Epithelial cell of prostate (primary cell): ENCODE measurements around the gene NYAP2.

Source experiments
- DNase-seq: peaks from one replicate; pipeline ENCODE4 v3.0.0-alpha.2; 2011; ENCODE audit warnings: low read depth, low spot score
- H3K27ac ChIP-seq: fragments of 450-650 bp; 2 replicates; pipeline ENCODE4 v1.5.1; 2017; ENCODE audit warnings: mild to moderate bottlenecking

NYAP2 gene

DNA sequence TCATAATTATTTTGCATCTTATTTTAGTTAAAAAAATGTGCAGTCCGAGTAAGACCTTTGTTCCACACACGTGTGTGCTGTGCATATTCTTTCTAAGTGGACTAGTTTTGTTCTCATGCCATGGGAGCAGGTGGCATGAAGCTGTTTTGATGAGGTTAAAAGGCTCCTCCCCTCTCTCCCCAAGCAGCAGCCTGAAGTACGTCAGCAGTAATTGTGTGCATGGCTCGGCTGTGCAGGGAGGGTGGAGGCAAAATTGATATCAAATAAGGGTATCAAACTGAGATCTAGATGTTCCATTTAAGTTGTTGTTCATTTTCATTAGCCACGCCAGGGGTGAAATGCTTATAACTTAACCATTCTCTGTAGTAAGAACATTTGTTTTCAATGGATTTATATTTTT is at the start of gene NYAP2:
NYAP2 (plus strand) TSS at position 207 of the 400 bp plus-strand sequence. CDS start 9,171 bp downstream, outside the sequence.
- no peak for DNase-seq
- H3K27ac ChIP-seq = no peak within 1 kb of the TSS

- DNase-seq = no peak
Observed at GRCh38 chr2:225353579-225354085, 45.9 kb upstream of the NYAP2 start.

DNA sequence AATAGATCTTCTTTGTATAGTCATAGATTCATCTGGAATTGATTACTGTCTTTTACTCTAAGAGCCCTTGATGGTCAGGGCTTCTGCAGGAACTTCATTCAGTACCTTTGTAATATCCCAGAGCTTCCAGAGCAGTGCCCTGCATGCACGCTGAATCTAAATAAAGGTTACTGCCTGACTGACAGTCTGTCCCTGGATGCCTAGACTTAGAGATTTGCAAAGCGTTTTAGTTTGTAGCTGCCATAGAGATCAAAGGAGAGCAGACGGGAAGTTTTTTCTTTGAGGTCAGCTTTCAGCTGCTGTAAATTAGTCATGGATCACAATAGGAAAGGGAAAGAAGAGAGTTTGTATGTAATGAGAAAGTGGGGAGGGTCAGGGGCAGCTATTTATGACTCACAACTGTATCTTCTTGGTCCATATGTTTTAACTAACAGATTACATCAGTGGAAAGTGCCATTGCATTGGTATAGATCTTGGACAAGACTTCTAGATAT is 45.2 kb upstream of the NYAP2 start:
- DNase-seq = peak; percentile 6
- no peak overlapping the region for H3K27ac ChIP-seq

More at GRCh38 chr2:225353579-225354085, 45.9 kb upstream of the NYAP2 start:
- H3K27ac ChIP-seq = no peak overlapping the region

GRCh38 chr2:225355788-225356187 is 43.7 kb upstream of the NYAP2 start:
- DNase-seq = no peak
- H3K27ac ChIP-seq = no peak overlapping the region

GRCh38 chr2:225366731-225367130 is 32.8 kb upstream of the NYAP2 start:
- H3K27ac ChIP-seq = no peak overlapping the region
- DNase-seq = no peak

DNA sequence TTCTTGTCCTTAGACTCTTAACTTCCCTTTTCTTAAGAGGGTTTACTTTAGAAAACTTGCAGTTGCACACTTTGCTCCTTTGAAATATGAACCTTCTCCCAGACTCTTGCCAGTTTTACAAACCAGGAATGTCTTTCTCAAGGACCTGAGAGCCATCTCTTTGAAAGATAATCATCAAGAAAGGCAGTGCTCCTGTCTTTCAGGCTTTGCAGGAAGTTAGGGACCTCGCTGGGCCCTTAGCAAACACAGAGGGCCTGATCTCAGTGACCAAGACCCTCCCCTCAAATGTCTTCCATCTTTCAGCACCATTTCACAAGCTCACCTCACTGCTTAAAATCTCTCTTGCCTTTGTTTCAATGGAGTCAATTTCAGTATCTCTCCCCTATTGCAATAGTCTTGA is 32.0 kb upstream of the NYAP2 start:
- H3K27ac ChIP-seq = no peak overlapping the region
- DNase-seq = no peak

DNA sequence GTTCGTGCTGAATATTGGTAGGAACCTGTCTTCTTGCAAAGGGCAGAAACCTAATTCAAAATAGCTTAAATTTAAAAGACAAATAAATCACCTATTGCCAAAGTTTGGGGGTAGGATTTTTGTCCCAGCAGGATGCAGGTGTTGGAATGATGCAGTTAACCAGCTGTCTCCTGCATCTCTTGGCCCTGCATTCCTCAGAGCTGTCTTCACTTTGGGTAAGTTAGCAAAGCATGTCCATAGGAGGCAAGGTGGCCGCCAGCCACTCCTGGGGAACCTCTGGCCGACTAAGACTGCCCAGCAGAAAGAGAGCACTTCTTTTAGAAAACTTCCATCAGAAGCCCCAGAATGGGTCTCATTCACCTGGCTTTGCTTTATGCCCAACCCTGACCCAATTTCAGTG is 20.5 kb upstream of the NYAP2 start:
- H3K27ac ChIP-seq = no peak overlapping the region
- no peak for DNase-seq

GRCh38 chr2:225379856-225380255 is 19.7 kb upstream of the NYAP2 start:
- no peak for DNase-seq
- H3K27ac ChIP-seq = no peak overlapping the region

DNA sequence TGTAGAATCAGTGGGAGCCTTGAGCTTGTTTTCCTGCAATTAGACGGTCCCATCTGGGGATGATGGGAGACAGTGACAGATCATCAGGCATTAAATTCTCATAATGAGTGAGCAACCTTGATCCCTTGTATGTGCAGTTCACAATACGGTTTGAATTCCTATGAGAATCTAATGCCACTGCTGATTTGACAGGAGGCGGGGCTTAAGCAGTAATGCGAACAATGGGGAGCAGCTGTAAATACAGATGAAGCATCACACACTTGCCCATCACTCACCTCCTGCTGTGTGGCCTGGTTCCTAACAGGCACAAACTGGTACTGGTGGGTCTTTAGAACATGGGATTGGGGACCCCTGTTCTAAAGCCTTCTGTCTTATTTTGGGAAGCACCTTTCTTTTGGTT is 17.9 kb upstream of the NYAP2 start:
- DNase-seq = no peak
- H3K27ac ChIP-seq = no peak overlapping the region

DNA sequence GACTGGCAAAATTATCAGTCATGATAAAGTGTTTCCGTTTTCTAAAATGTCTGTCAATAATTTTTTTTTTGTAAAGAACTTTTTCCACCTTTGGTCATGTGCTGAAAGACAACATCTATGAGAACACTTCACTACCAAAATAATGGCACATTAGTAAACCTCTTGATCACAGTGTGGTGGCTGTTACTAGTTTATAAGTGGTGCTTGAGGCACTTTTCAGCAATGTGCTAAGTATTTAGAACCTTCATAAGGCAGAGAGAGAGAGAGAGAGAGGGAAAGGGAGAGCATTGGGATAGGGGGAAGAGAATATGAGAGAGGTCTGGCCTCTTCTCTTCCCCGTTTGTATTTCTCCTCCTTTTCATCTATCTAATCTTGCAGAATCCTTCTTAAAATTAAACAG is 1.1 kb upstream of the NYAP2 start:
- no peak for DNase-seq
- no peak overlapping the region for H3K27ac ChIP-seq

GRCh38 chr2:225400060-225400511 is 576 bp downstream of the NYAP2 start:
- no peak for DNase-seq
- no peak overlapping the region for H3K27ac ChIP-seq

DNA sequence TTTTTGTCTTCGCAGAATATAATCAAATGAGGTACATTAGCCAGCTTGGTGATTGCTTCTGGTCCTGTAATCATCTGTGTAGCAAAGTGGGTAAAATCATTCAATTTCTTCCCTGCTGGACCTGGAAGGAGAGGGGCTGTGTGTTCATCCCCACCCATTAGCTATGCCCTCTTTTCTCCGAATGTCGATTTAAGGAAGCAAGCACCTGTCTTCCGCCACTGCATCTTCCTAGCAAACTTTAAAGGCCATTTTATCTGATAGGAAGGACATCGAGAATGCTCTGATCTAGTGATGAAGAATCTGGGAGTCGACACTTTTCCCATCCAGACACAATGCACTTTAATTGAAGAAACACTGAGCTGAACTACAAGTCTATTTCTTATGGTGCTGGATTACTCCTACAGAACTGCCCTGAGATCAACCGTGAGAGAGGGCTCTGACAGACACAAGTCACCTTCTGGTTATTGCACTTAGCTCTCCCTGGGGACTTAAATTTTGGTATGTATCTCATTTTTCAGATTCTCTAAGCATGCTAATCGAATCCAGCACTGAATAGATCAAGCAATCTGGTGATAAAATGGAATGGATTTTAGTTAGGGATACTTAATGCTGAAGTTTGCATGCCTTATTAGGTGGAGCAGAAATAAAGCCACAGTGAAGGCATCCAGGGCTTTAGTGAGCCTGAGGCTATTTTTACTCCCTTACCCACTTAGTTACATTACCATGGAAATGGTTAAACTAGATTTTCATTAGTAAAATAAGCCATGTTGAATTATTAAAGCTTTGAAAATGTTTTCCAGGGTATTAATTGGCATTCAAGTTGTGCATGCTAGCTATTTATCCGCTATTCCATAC is 1.3 kb downstream of the NYAP2 start:
- no peak for DNase-seq
- no peak overlapping the region for H3K27ac ChIP-seq

- DNase-seq = no peak
- H3K27ac ChIP-seq = no peak overlapping the region
Observed at GRCh38 chr2:225402210-225402776, 2.8 kb downstream of the NYAP2 start.

GRCh38 chr2:225411452-225411851 is 11.9 kb downstream of the NYAP2 start:
- no peak overlapping the region for H3K27ac ChIP-seq
- DNase-seq = no peak

GRCh38 chr2:225413786-225414185 is 14.3 kb downstream of the NYAP2 start:
- no peak for DNase-seq
- H3K27ac ChIP-seq = no peak overlapping the region

GRCh38 chr2:225414902-225415301 is 15.4 kb downstream of the NYAP2 start:
- no peak for DNase-seq

DNA sequence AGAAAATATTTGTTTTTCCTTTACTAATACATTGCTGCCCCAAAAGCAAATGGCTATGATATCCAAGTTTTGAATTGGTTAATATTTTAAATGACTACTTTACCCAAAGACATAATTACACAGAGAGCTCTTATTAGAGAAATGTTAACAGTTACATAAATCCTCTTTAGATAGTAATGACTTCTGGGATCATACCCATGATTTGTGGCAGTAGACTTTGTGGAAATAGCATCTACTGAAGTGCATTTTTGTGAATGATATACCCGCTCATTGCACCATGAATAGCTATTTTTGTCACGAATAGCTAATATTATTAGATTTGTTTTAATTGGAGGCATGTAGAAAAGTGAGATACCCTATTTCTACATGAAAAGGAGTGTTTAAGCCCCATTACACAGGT is 15.8 kb downstream of the NYAP2 start:
- no peak overlapping the region for H3K27ac ChIP-seq
- DNase-seq = no peak

More at GRCh38 chr2:225414902-225415301, 15.4 kb downstream of the NYAP2 start:
- H3K27ac ChIP-seq = no peak overlapping the region

- no peak overlapping the region for H3K27ac ChIP-seq
- DNase-seq = no peak
Observed at GRCh38 chr2:225415792-225416191, 16.3 kb downstream of the NYAP2 start.

DNA sequence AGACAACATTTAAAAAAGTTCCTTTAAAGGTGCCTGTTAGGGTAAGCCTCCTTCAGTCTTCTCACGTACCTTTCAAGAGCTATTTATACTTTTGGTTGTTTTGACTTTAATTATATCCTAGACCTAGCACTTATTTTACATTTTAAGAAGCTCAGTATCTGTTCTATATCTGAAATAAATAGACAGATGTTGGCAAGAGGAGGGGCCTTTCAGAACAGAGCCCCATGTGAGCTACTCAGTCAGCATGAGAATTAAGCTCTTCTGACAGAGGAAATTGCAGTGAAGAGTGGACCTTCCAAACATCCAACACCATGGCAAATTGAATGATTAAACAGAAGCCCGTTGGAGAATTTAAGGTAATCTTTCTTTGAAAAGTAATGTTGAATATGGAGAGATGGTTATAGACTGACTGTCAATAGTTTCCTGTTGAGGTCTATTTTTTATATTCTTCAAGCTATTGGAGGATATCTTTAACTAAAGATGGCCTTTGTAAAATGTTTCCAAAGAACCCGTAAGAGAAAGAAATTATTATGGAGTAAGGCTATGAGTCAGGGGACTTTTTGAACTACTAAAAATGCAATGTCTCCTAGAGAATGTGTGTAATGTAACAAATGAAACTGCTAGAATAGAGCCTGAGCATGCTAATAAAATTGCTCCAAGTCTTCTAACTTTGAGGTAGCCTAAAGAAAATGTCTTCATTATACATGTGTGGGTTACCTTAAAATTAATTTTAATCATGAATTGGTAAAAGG is 17.3 kb downstream of the NYAP2 start:
- no peak overlapping the region for H3K27ac ChIP-seq
- DNase-seq = no peak

- H3K27ac ChIP-seq = no peak overlapping the region
- no peak for DNase-seq
Observed at GRCh38 chr2:225419033-225419432, 19.5 kb downstream of the NYAP2 start.

DNA sequence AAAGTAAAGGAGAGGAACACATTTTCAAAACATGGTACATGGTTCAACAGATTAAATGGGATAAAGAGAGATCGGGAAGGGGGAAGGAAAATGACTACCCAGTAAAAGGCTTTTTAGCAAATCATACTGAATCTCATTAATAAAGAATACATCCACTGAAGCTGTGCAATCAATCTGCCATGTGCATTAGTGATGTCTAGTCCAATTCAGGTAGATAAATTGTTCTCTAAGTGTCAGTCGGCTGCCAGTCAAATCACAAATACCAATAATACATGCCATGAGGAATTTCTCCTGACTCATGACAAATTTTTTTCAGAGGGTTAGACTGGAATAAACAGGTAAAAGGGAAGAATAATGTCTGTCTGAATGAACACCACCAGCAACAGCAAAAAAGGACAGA is 22.6 kb downstream of the NYAP2 start:
- no peak for DNase-seq
- no peak overlapping the region for H3K27ac ChIP-seq
